SU-DHL-6 (cell line): ENCODE data around the gene NEU1.

ENCODE experiments used
- CTCF ChIP-seq: fragments of 200-600 bp; sonication (generic); IDR thresholded peaks from one replicate; pipeline ENCODE4 v1.5.1; 2017; ENCODE audit warnings: antibody characterized with exemption, mild to moderate bottlenecking, low read length, moderate library complexity; ENCODE audit not compliant: insufficient read depth, poor library complexity, severe bottlenecking
- EZH2phosphoT487 ChIP-seq: fragments of 200-600 bp; sonication (generic), shearing (Covaris generic); conservative IDR thresholded peaks from 2 replicates; pipeline ENCODE4 v1.6.1; 2018; ENCODE audit warnings: mild to moderate bottlenecking, antibody characterized with exemption, low read length, moderate library complexity, mixed read lengths

- no peak for TF ChIP-seq CTCF
- TF ChIP-seq EZH2phosphoT487 = no peak
Observed at GRCh38 chr6:31861150-31861549, 1.5 kb downstream of the NEU1 start.
